OCI-M1 (cell line): ENCODE results near the gene DUSP15.

ENCODE experiments used
- DNase-seq: peaks from one replicate; lab custom pipeline; 2025; lab: John Stamatoyannopoulos, UW

DUSP15 gene

GRCh38 chr20:31894980-31895675 lies 24.8 kb upstream of the DUSP15 start:
- DNase-seq, result peak; percentile 76

- no peak for DNase-seq
Observed at GRCh38 chr20:31890646-31891045, 20.3 kb upstream of the DUSP15 start.

GRCh38 chr20:31883829-31884228 lies 13.5 kb upstream of the DUSP15 start:
- no peak for DNase-seq

- no peak for DNase-seq
Observed at GRCh38 chr20:31881945-31882344, 11.6 kb upstream of the DUSP15 start.

GRCh38 chr20:31879143-31879987 lies 9.0 kb upstream of the DUSP15 start:
- DNase-seq, result peak; percentile 91

GRCh38 chr20:31877684-31878083 lies 7.4 kb upstream of the DUSP15 start:
- DNase-seq, result no peak

GRCh38 chr20:31875671-31876070 lies 5.3 kb upstream of the DUSP15 start:
- DNase-seq, result peak; percentile 6

- no peak for DNase-seq
Observed at GRCh38 chr20:31872406-31872805, 2.1 kb upstream of the DUSP15 start.

GRCh38 chr20:31871618-31871954 lies 1.3 kb upstream of the DUSP15 start:
- DNase-seq, result no peak

GRCh38 chr20:31870726-31871617 lies 645 bp upstream of the DUSP15 start:
- DNase-seq, result no peak

GRCh38 chr20:31869673-31869941 lies 720 bp downstream of the DUSP15 start:
- DNase-seq, result no peak

GRCh38 chr20:31868853-31869672 lies 1.3 kb downstream of the DUSP15 start:
- no peak for DNase-seq

- no peak for DNase-seq
Observed at GRCh38 chr20:31866221-31866620, 4.1 kb downstream of the DUSP15 start.

GRCh38 chr20:31864521-31865400 lies 5.6 kb downstream of the DUSP15 start:
- DNase-seq, result no peak

- no peak for DNase-seq
Observed at GRCh38 chr20:31863296-31864085, 6.8 kb downstream of the DUSP15 start.

GRCh38 chr20:31862506-31862905 lies 7.8 kb downstream of the DUSP15 start:
- DNase-seq, result no peak

GRCh38 chr20:31862157-31862470 lies 8.2 kb downstream of the DUSP15 start:
- no peak for DNase-seq

GRCh38 chr20:31861385-31862156 lies 8.8 kb downstream of the DUSP15 start:
- peak; percentile 63 for DNase-seq

GRCh38 chr20:31861135-31861384 lies 9.3 kb downstream of the DUSP15 start:
- no peak for DNase-seq
